Astrocyte (in vitro differentiated cells and primary cell): ENCODE data around the gene EIF4B. TPM values are rescaled to one million over a fixed set of nuclear protein-coding genes. Genes with fewer than 3 reads are reported as not detected.

ENCODE experiments used
- DNase-seq: peaks from one replicate; pipeline ENCODE4 v3.0.0-alpha.2; 2010; ENCODE audit warnings: low read depth
- FAIRE-seq: peaks from 2 replicates; lab custom pipeline; 2011; peaks lifted over from hg19 to GRCh38; lab: Jason Lieb, UNC
- H2AFZ ChIP-seq: 2 replicates; pipeline ENCODE4 v1.6.0; 2012; ENCODE audit warnings: low read depth, low read length, inconsistent platforms
- H3K27ac ChIP-seq: 2 replicates; pipeline ENCODE4 v1.5.1; 2011; ENCODE audit warnings: low read depth, low read length, inconsistent platforms
- H3K27me3 ChIP-seq: 2 replicates; pipeline ENCODE4 v1.6.0; 2011; ENCODE audit warnings: low read length, inconsistent platforms; ENCODE audit not compliant: insufficient read depth
- H3K36me3 ChIP-seq: 2 replicates; pipeline ENCODE4 v1.5.1; 2011; ENCODE audit warnings: low read length, inconsistent platforms; ENCODE audit not compliant: insufficient read depth
- H3K4me1 ChIP-seq: 2 replicates; pipeline ENCODE4 v1.5.1; 2011; ENCODE audit warnings: low read length, inconsistent platforms; ENCODE audit not compliant: insufficient read depth
- H3K4me2 ChIP-seq: 2 replicates; pipeline ENCODE4 v1.6.0; 2012; ENCODE audit warnings: low read length, inconsistent platforms
- H3K4me3 ChIP-seq: 2 replicates; pipeline ENCODE4 v1.5.1; 2011; ENCODE audit warnings: low read depth, mild to moderate bottlenecking, low read length, inconsistent platforms; ENCODE audit not compliant: insufficient read depth
- H3K79me2 ChIP-seq: 2 replicates; pipeline ENCODE4 v1.6.0; 2012; ENCODE audit warnings: mild to moderate bottlenecking, low read length, inconsistent platforms; ENCODE audit not compliant: insufficient read depth
- H3K9ac ChIP-seq: 2 replicates; pipeline ENCODE4 v1.6.0; 2012; ENCODE audit warnings: mild to moderate bottlenecking, low read length, inconsistent platforms
- H3K9me3 ChIP-seq: 2 replicates; pipeline ENCODE4 v1.5.1; 2012; ENCODE audit warnings: low read depth, mild to moderate bottlenecking, low read length, inconsistent platforms; ENCODE audit not compliant: insufficient read depth
- H4K20me1 ChIP-seq: 2 replicates; pipeline ENCODE4 v1.6.0; 2012; ENCODE audit warnings: low read length, inconsistent platforms; ENCODE audit not compliant: insufficient read depth
- H3K27ac Mint-ChIP-seq: one replicate; pipeline ENCODE4 v1.8.0; 2021; ENCODE audit warnings: mild to moderate bottlenecking, mixed read lengths; ENCODE audit not compliant: unreplicated experiment
- H3K27me3 Mint-ChIP-seq: one replicate; pipeline ENCODE4 v1.8.0; 2021; ENCODE audit warnings: low read depth, mixed read lengths; ENCODE audit not compliant: unreplicated experiment
- H3K36me3 Mint-ChIP-seq: one replicate; pipeline ENCODE4 v1.8.0; 2021; ENCODE audit warnings: low read depth, mixed read lengths; ENCODE audit not compliant: unreplicated experiment
- H3K4me1 Mint-ChIP-seq: one replicate; pipeline ENCODE4 v1.8.0; 2021; ENCODE audit warnings: low read depth, mixed read lengths; ENCODE audit not compliant: unreplicated experiment
- H3K4me3 Mint-ChIP-seq: one replicate; pipeline ENCODE4 v1.8.0; 2021; ENCODE audit warnings: mild to moderate bottlenecking, moderate library complexity, mixed read lengths; ENCODE audit not compliant: unreplicated experiment
- H3K9me3 Mint-ChIP-seq: one replicate; pipeline ENCODE4 v1.8.0; 2021; ENCODE audit warnings: mild to moderate bottlenecking, mixed read lengths; ENCODE audit not compliant: unreplicated experiment
- EZH2 ChIP-seq: IDR thresholded peaks from 2 replicates; pipeline ENCODE4 v1.6.1; 2012; ENCODE audit warnings: mild to moderate bottlenecking, low read length, inconsistent platforms; ENCODE audit not compliant: insufficient read depth
- total RNA-seq: library from RNA; stranded (reverse); gene quantifications from 2 replicates; pipeline ENCODE4 v1.2.1, GENCODE V29; 2021
- TF ChIP-seq, protein P1 (sequence below): IDR thresholded peaks from 2 replicates; pipeline ENCODE4 v1.5.1; 2011; ENCODE audit warnings: low read depth, mild to moderate bottlenecking, inconsistent platforms, low read length, moderate library complexity; ENCODE audit not compliant: insufficient read depth

EIF4B gene
- total RNA-seq, 1 donor from 2014 or later = 242 TPM

GRCh38 chr12:53076461-53076860, 70.2 kb downstream of the EIF4B start:
- DNase-seq = no peak
- Histone ChIP-seq H3K27me3 (no peaks in the 10 kb centered on the region), H3K9ac (no peak overlapping the region), H4K20me1 (no peaks in the 10 kb centered on the region), H3K79me2 (peaks cover 21% of the 10 kb centered on the region), H3K4me3 (no peak overlapping the region), H2AFZ (no peak overlapping the region), H3K4me1 (peaks cover 33% of the 10 kb centered on the region), H3K9me3 (no peaks in the 10 kb centered on the region), H3K4me2 (no peak overlapping the region), H3K27ac (no peak overlapping the region), H3K36me3 (peaks cover 26% of the 10 kb centered on the region)
- Mint-ChIP-seq H3K27ac (no peak overlapping the region), H3K27me3 (no peaks in the 10 kb centered on the region), H3K4me1 (peaks cover 20% of the 10 kb centered on the region), H3K9me3 (no peaks in the 10 kb centered on the region), H3K36me3 (peaks cover 36% of the 10 kb centered on the region), H3K4me3 (no peak overlapping the region)
- no peak for TF ChIP-seq EZH2
- TF ChIP-seq, protein P1, sequence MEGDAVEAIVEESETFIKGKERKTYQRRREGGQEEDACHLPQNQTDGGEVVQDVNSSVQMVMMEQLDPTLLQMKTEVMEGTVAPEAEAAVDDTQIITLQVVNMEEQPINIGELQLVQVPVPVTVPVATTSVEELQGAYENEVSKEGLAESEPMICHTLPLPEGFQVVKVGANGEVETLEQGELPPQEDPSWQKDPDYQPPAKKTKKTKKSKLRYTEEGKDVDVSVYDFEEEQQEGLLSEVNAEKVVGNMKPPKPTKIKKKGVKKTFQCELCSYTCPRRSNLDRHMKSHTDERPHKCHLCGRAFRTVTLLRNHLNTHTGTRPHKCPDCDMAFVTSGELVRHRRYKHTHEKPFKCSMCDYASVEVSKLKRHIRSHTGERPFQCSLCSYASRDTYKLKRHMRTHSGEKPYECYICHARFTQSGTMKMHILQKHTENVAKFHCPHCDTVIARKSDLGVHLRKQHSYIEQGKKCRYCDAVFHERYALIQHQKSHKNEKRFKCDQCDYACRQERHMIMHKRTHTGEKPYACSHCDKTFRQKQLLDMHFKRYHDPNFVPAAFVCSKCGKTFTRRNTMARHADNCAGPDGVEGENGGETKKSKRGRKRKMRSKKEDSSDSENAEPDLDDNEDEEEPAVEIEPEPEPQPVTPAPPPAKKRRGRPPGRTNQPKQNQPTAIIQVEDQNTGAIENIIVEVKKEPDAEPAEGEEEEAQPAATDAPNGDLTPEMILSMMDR = no peak
- FAIRE-seq = no peak

- peaks cover 26% of the 10 kb centered on the region for H3K36me3 ChIP-seq
- no peak overlapping the region for H3K9ac ChIP-seq
- Mint-ChIP-seq H3K9me3 (no peaks in the 10 kb centered on the region), H3K36me3 (peaks cover 33% of the 10 kb centered on the region), H3K27me3 (no peaks in the 10 kb centered on the region), H3K4me3 (peak overlapping the region; percentile 68), H3K27ac (no peak overlapping the region), H3K4me1 (peaks cover 18% of the 10 kb centered on the region)
- DNase-seq (no peak), FAIRE-seq (no peak)
- H3K79me2 ChIP-seq = peaks cover 21% of the 10 kb centered on the region
- H3K4me2 ChIP-seq = no peak overlapping the region
- no peak overlapping the region for H2AFZ ChIP-seq
- H4K20me1 ChIP-seq = no peaks in the 10 kb centered on the region
- TF ChIP-seq, protein P1 = no peak
- no peak for TF ChIP-seq EZH2
- no peak overlapping the region for H3K4me3 ChIP-seq
- peaks cover 27% of the 10 kb centered on the region for H3K4me1 ChIP-seq
- H3K27ac ChIP-seq = no peak overlapping the region
- no peaks in the 10 kb centered on the region for H3K27me3 ChIP-seq
- H3K9me3 ChIP-seq = no peaks in the 10 kb centered on the region
Measured at GRCh38 chr12:53077030-53077429, 70.8 kb downstream of the EIF4B start.

- Histone ChIP-seq H3K36me3 (peaks cover 26% of the 10 kb centered on the region), H3K79me2 (peaks cover 21% of the 10 kb centered on the region), H3K9me3 (no peaks in the 10 kb centered on the region), H3K27me3 (no peaks in the 10 kb centered on the region), H3K9ac (peak overlapping the region; percentile 86), H3K4me1 (peaks cover 22% of the 10 kb centered on the region), H3K4me2 (peak overlapping the region; percentile 92), H3K4me3 (peak overlapping the region; percentile 67), H4K20me1 (no peaks in the 10 kb centered on the region), H2AFZ (peak overlapping the region; percentile 11), H3K27ac (peak overlapping the region; percentile 26)
- no peak for FAIRE-seq
- DNase-seq = no peak
- Mint-ChIP-seq H3K9me3 (no peaks in the 10 kb centered on the region), H3K4me3 (peak overlapping the region; percentile 87), H3K36me3 (peaks cover 24% of the 10 kb centered on the region), H3K27ac (no peak overlapping the region), H3K4me1 (peaks cover 14% of the 10 kb centered on the region), H3K27me3 (no peaks in the 10 kb centered on the region)
- no peak for TF ChIP-seq EZH2
- TF ChIP-seq, protein P1 = no peak
Measured at GRCh38 chr12:53078425-53079225, 72.4 kb downstream of the EIF4B start.
